Endothelial cell of umbilical vein (primary cell): Measurements from ENCODE around the gene UCN3. TPM values are rescaled to one million over a fixed set of nuclear protein-coding genes. Genes with fewer than 3 reads are reported as not detected.

ENCODE experiments used
- BruUV-seq: library from RNA; stranded (reverse); fragments of 400-500 nt; replicated peaks from 2 replicates; lab custom pipeline; 2021; lab: Mats Ljungman, UMichigan
- CTCF ChIA-PET: fragments of 300-600, 350-600 bp; sonication (Branson Sonifier 250); formaldehyde crosslinking; loops from one replicate; lab custom pipeline; 2021; ENCODE audit warnings: antibody characterized with exemption, inconsistent platforms; lab: Charles Lee
- POLR2A ChIA-PET: fragments of 300-600, 350-600 bp; sonication (Branson Sonifier 250); formaldehyde crosslinking; loops from one replicate; lab custom pipeline; 2021; ENCODE audit warnings: antibody characterized with exemption, inconsistent platforms; lab: Charles Lee
- DNase-seq: peaks from one replicate; pipeline ENCODE4 v3.0.0-alpha.2; 2011; ENCODE audit warnings: low read depth, low spot score
- FAIRE-seq: peaks from 2 replicates; lab custom pipeline; 2011; peaks lifted over from hg19 to GRCh38; lab: Jason Lieb, UNC
- H2AFZ ChIP-seq: 2 replicates; pipeline ENCODE4 v1.6.0; 2012; ENCODE audit warnings: low read depth, low read length, control low read depth, inconsistent platforms
- H3K27ac ChIP-seq: 2 replicates; pipeline ENCODE4 v1.5.1; 2011; ENCODE audit warnings: low read depth, mild to moderate bottlenecking, control low read depth, low read length, moderate library complexity; ENCODE audit not compliant: insufficient read depth
- H3K27me3 ChIP-seq, 2 experiments: 2 replicates each; pipeline versions ENCODE4 v1.6.0 to v1.6.1; 2011; ENCODE audit warnings: low read length in 2 of 2, mixed read lengths in 1 of 2; ENCODE audit not compliant: control insufficient read depth in 2 of 2, insufficient read depth in 2 of 2
- H3K36me3 ChIP-seq, 2 experiments: 2 replicates in 1 of 2; 3 replicates in 1 of 2; pipeline ENCODE4 v1.5.1; 2011; ENCODE audit warnings: low read length in 2 of 2, mild to moderate bottlenecking in 1 of 2, moderate library complexity in 1 of 2; ENCODE audit not compliant: control insufficient read depth in 2 of 2, insufficient read depth in 2 of 2; ENCODE audit errors: extremely low read depth in 1 of 2
- H3K4me1 ChIP-seq: 3 replicates; pipeline ENCODE4 v1.5.1; 2011; ENCODE audit warnings: mild to moderate bottlenecking, low read length; ENCODE audit not compliant: control insufficient read depth, insufficient read depth; ENCODE audit errors: extremely low read depth
- H3K4me2 ChIP-seq: 2 replicates; pipeline ENCODE4 v1.6.1; 2011; ENCODE audit warnings: low read length, control low read depth, mixed read lengths; ENCODE audit not compliant: insufficient read depth
- H3K4me3 ChIP-seq, 3 experiments: fragments of 200-600 bp in 1 of 3; sonication (generic), shearing (Covaris generic) in 1 of 3; replicated peaks in 1 of 3; 2 replicates each; pipeline ENCODE4 v1.5.1; 2011 to 2016; ENCODE audit warnings: control low read depth in 3 of 3, low read length in 3 of 3, mild to moderate bottlenecking in 2 of 3, inconsistent platforms in 1 of 3, low read depth in 1 of 3, moderate library complexity in 1 of 3; ENCODE audit not compliant: insufficient read depth in 1 of 3
- H3K79me2 ChIP-seq: 2 replicates; pipeline ENCODE4 v1.6.0; 2012; ENCODE audit warnings: low read length, inconsistent platforms; ENCODE audit not compliant: control insufficient read depth, insufficient read depth
- H3K9ac ChIP-seq: replicated peaks from 2 replicates; pipeline ENCODE3; 2011; ENCODE audit warnings: low read length, control low read depth; ENCODE audit not compliant: insufficient read depth; ENCODE audit errors: extremely low read depth
- H3K9me1 ChIP-seq: replicated peaks from 3 replicates; pipeline ENCODE4 v1.6.0; 2011; ENCODE audit warnings: mild to moderate bottlenecking, low read length; ENCODE audit not compliant: control insufficient read depth, insufficient read depth; ENCODE audit errors: extremely low read depth
- H3K9me3 ChIP-seq: replicated peaks from 2 replicates; pipeline ENCODE4 v1.5.1; 2012; ENCODE audit warnings: low read length, inconsistent platforms; ENCODE audit not compliant: control insufficient read depth, insufficient read depth
- H4K20me1 ChIP-seq: replicated peaks from 2 replicates; pipeline ENCODE3; 2011; ENCODE audit warnings: mild to moderate bottlenecking, low read length; ENCODE audit not compliant: control insufficient read depth, insufficient read depth; ENCODE audit errors: extremely low read depth
- CTCF ChIP-seq, 2 donors: IDR thresholded peaks; 1 replicate in 1 of 2; 2 replicates in 1 of 2; pipeline ENCODE4 v1.5.1; 2011; ENCODE audit warnings: low read length in 2 of 2, mild to moderate bottlenecking in 2 of 2, moderate library complexity in 2 of 2, control low read depth in 1 of 2, inconsistent platforms in 1 of 2, low read depth in 1 of 2; ENCODE audit not compliant: insufficient read depth in 1 of 2; ENCODE audit errors: extremely low read depth in 1 of 2
- EZH2 ChIP-seq: IDR thresholded peaks from 2 replicates; pipeline ENCODE4 v1.6.1; 2012; ENCODE audit warnings: borderline replicate concordance, low read depth, mild to moderate bottlenecking, moderate library complexity, low read length, inconsistent platforms; ENCODE audit not compliant: severe bottlenecking
- FOS ChIP-seq: IDR thresholded peaks from 2 replicates; pipeline ENCODE4 v1.6.1; 2011; ENCODE audit warnings: mild to moderate bottlenecking, low read length, moderate library complexity, borderline replicate concordance; ENCODE audit not compliant: insufficient read depth
- GATA2 ChIP-seq: IDR thresholded peaks from 2 replicates; pipeline ENCODE4 v1.7.0; 2011; ENCODE audit warnings: low read depth, mild to moderate bottlenecking, moderate library complexity, mixed read lengths, low read length; ENCODE audit not compliant: insufficient read length, insufficient read depth
- JUN ChIP-seq: IDR thresholded peaks from 2 replicates; pipeline ENCODE4 v1.6.1; 2011; ENCODE audit warnings: borderline replicate concordance, low read depth; ENCODE audit not compliant: insufficient read length, insufficient read depth
- dilution Hi-C: fragments of 300-500 bp; cut with MboI; formaldehyde crosslinking; loops from one replicate; pipeline ENCODE4 v1.15.0; 2019; ENCODE audit warnings: low sequenced_read_pairs; ENCODE audit not compliant: extremely low pct_ligation_motif_present
- intact Hi-C: fragments of 100-400 bp; cut with micrococcal nuclease; formaldehyde crosslinking; loops from one replicate; pipeline ENCODE4 v1.10.0; 2022
- polyA plus RNA-seq, 4 experiments: library from polyadenylated mRNA; depleted of rRNA in 3 of 4; stranded (reverse) in 3 of 4; unstranded in 1 of 4; fragments of >200 nt; gene quantifications; 2 replicates each; pipeline versions ENCODE4 v1.2.1 to v1.2.3, GENCODE V29; 2011 to 2012; ENCODE audit warnings: missing spikeins in 1 of 4
- total RNA-seq: library from RNA; stranded (reverse); gene quantifications from 2 replicates; pipeline ENCODE4 v1.2.3, GENCODE V29; 2021

UCN3 gene
- total and polyA plus RNA-seq, 2 donors (not counting 3 experiments of a cell fraction or from before 2014, with no cell fraction given) = not detected

DNA sequence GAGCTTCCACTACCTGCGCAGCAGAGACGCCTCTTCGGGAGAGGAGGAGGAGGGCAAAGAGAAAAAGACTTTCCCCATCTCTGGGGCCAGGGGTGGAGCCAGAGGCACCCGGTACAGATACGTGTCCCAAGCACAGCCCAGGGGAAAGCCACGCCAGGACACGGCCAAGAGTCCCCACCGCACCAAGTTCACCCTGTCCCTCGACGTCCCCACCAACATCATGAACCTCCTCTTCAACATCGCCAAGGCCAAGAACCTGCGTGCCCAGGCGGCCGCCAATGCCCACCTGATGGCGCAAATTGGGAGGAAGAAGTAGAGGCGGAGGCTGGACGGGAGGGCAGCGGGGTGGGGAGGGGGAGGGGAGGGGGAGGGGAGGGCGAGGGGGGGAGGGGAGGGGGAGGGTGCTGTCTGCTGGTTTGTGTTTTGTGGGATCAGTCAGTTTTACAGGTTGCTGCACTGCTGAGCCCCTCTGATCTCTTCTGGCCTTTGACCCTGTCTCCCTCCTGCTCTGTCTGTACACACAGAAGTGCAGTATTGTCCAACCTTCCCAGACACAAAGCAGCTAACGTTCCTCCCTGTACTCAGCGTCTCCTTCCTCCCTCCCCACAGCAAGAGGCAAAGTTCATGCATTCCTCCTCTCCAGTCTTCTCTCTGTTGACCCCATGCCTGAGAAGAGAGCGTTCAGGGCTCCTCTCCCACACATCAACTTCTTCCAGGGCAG is 9.3 kb downstream of the UCN3 start:
- no peaks in the 10 kb centered on the region for H3K36me3 ChIP-seq
- intact Hi-C loops = no loop called here
- H3K27me3 ChIP-seq = peaks cover 0 to 2% of the 10 kb centered on the region in 2 experiments
- dilution Hi-C loops = no loop called here
- H3K4me2 ChIP-seq = no peak overlapping the region
- H3K9ac ChIP-seq = no peak overlapping the region
- POLR2A ChIA-PET = no interaction called here
- H3K79me2 ChIP-seq = no peaks in the 10 kb centered on the region
- BruUV-seq = no TSS peak
- no peak overlapping the region for H3K4me3 ChIP-seq
- no peak overlapping the region for H2AFZ ChIP-seq
- no peaks in the 10 kb centered on the region for H4K20me1 ChIP-seq
- FAIRE-seq (no peak), DNase-seq (no peak)
- no peak overlapping the region for H3K27ac ChIP-seq
- H3K9me1 ChIP-seq = no peaks in the 10 kb centered on the region
- no peaks in the 10 kb centered on the region for H3K4me1 ChIP-seq
- TF ChIP-seq CTCF (IDR thresholded peaks at IDR 0.05; ENCODE audit: extremely low read depth in 1 of 2, insufficient read depth in 1 of 2, low read depth in 1 of 2, low read length in 2 of 2) (no peak), JUN (no peak), GATA2 (no peak), EZH2 (no peak), FOS (no peak)
- no peaks in the 10 kb centered on the region for H3K9me3 ChIP-seq
- CTCF ChIA-PET = no interaction called here
